ENCODE results near the gene MRFAP1L1. TPM values are rescaled to one million over a fixed set of nuclear protein-coding genes. Genes with fewer than 3 reads are reported as not detected.

Gene MRFAP1L1
- total and polyA plus RNA-seq, 9 of the 15 experiments (the other 6 are each of a cell fraction or from before 2014, with no cell fraction given), result 37.6 to 111 (median 83.8) TPM

- TF ChIP-seq, protein P1, sequence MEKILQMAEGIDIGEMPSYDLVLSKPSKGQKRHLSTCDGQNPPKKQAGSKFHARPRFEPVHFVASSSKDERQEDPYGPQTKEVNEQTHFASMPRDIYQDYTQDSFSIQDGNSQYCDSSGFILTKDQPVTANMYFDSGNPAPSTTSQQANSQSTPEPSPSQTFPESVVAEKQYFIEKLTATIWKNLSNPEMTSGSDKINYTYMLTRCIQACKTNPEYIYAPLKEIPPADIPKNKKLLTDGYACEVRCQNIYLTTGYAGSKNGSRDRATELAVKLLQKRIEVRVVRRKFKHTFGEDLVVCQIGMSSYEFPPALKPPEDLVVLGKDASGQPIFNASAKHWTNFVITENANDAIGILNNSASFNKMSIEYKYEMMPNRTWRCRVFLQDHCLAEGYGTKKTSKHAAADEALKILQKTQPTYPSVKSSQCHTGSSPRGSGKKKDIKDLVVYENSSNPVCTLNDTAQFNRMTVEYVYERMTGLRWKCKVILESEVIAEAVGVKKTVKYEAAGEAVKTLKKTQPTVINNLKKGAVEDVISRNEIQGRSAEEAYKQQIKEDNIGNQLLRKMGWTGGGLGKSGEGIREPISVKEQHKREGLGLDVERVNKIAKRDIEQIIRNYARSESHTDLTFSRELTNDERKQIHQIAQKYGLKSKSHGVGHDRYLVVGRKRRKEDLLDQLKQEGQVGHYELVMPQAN (IDR thresholded peaks at IDR 0.05; ENCODE audit: borderline replicate concordance), result 0 out of 2 replicates have a peak, but pooled peaks have one; percentile 33
- TF ChIP-seq ZFP36 (IDR thresholded peaks at IDR 0.05; ENCODE audit: low read depth, low read length, partially characterized antibody) (no peak), ZBTB43 (CRISPR knock-in tag; IDR thresholded peaks at IDR 0.05) (peak; percentile 58; the same call in 1 of the 2 replicates), NFRKB (IDR thresholded peaks at IDR 0.05; ENCODE audit: low read depth) (0 out of 2 replicates have a peak, but pooled peaks have one; percentile 49), SIN3B (IDR thresholded peaks at IDR 0.05; ENCODE audit: low read depth) (peak; percentile 35; the same call in 1 of the 2 replicates), ZBTB11 (CRISPR knock-in tag; IDR thresholded peaks at IDR 0.05) (peak in 1 of 3 experiments; percentile 90; a peak in 2 of 6 replicates), POLR2A (conservative IDR thresholded peaks at IDR 0.05) (peak; percentile 81), SMAD4 (CRISPR knock-in tag; conservative IDR thresholded peaks at IDR 0.05) (peak; percentile 79), PREB (CRISPR knock-in tag; IDR thresholded peaks at IDR 0.05) (0 out of 2 replicates have a peak, but pooled peaks have one; percentile 36), CTBP1 (IDR thresholded peaks at IDR 0.05; ENCODE audit: borderline replicate concordance) (peak; percentile 98), U2AF1 (optimal IDR thresholded peaks at IDR 0.05; ENCODE audit: low read depth, low read length) (peak; percentile 66), TFAP4 (CRISPR knock-in tag; IDR thresholded peaks at IDR 0.05; ENCODE audit: borderline replicate concordance) (peak; percentile 42), RB1 (IDR thresholded peaks at IDR 0.05; ENCODE audit: low read depth) (peak; percentile 89)
- TF ChIP-seq, protein P2, sequence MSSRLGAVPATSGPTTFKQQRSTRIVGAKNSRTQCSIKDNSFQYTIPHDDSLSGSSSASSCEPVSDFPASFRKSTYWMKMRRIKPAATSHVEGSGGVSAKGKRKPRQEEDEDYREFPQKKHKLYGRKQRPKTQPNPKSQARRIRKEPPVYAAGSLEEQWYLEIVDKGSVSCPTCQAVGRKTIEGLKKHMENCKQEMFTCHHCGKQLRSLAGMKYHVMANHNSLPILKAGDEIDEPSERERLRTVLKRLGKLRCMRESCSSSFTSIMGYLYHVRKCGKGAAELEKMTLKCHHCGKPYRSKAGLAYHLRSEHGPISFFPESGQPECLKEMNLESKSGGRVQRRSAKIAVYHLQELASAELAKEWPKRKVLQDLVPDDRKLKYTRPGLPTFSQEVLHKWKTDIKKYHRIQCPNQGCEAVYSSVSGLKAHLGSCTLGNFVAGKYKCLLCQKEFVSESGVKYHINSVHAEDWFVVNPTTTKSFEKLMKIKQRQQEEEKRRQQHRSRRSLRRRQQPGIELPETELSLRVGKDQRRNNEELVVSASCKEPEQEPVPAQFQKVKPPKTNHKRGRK (tag; IDR thresholded peaks at IDR 0.05), result no peak
These were observed 6.6 kb upstream of the MRFAP1L1 start, which contains the start of gene BLOC1S4 (continued) for GRCh38 chr4:6716018-6716911.
